GM21737 (cell line): ENCODE results near the gene WBP4.
"Not testable (repeated sequence)": the region's sequence is repeated elsewhere in the genome, so short reads cannot be mapped to it uniquely, and the experiment has no call there.

Experiments
- ATAC-seq: cut with Tn5 transposase; IDR thresholded peaks from one replicate; pipeline ENCODE4 v1.9.1; 2021; ENCODE audit warnings: mild to moderate bottlenecking, moderate library complexity; ENCODE audit not compliant: unreplicated experiment

WBP4 gene

GRCh38 chr13:41077475-41077874 lies 16.2 kb downstream of the WBP4 start:
- no peak for ATAC-seq

GRCh38 chr13:41079725-41080124 lies 18.4 kb downstream of the WBP4 start:
- ATAC-seq: no peak

DNA sequence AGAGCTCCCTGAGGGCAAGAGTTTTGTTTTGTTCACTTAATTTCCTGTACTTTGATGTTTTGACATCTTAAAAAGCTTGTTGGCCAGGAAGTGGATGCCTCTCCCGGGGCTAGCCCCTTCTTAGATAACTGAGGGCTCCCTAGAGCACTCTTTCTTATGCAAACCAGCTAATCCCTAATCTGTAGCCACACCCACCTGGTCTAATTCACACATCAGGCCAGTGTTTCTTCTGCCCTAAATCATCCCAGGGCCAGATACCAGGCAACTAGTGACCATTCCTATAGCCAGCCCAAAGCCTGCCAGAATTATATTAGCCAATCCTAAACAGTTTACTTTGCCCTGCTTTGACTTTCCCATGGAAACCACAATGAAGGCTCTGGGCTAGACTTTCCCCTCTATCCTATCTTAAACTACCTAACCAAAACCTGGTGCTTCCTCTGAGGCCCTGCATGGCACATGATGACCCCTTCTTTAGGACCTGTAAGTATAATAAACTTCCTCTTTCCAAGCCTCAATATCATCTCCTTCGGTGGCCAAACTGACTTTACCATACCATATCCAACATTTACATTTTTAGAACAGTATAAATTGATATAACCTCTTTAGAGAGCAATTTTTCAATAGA lies 24.8 kb downstream of the WBP4 start:
- no peak for ATAC-seq

GRCh38 chr13:41095681-41096080 lies 34.4 kb downstream of the WBP4 start:
- ATAC-seq: not testable (repeated sequence)

DNA sequence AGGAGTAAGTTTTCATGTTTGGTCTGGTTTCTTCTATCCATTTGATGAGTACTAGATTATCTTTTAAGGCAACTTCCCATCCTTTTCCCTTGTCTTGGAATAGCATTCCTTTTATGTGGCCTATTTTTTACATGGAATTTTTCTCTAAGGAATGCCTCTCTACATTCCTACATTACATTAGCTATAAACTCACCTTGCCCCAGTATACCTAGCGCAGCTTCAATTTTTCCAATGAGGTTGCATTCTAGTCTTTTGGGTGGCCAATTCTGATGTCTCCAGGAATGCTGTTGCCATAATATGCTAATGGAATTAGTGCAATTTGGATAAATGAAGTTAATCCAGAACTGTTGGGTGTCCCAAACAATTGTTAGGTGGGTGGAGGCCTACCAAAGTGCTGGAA lies 37.5 kb downstream of the WBP4 start:
- no peak for ATAC-seq

GRCh38 chr13:41099986-41100385 lies 38.7 kb downstream of the WBP4 start:
- no peak for ATAC-seq

DNA sequence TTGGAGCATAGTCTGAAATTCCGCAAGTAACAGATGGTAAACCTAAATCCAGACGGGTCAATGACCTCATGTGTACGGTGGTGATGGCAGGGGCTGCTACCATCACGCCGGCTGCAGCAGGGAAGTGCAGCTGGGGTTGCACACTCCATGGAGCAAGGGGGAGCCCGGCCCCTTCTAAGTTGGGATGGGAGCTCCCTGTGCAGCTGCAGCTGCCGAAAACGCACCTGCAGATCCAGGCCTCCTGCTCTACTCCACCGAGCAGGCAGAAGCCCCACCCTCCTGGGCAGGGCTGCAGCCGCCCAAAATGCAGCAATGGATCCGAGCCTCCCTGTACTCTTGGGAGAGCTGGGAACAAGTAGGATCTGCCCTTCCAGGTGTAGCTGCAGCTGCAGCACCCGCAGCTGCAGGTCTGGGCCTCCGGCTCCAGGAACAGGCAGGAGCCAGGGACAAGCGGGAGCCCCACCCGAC lies 45.8 kb downstream of the WBP4 start:
- no peak for ATAC-seq

DNA sequence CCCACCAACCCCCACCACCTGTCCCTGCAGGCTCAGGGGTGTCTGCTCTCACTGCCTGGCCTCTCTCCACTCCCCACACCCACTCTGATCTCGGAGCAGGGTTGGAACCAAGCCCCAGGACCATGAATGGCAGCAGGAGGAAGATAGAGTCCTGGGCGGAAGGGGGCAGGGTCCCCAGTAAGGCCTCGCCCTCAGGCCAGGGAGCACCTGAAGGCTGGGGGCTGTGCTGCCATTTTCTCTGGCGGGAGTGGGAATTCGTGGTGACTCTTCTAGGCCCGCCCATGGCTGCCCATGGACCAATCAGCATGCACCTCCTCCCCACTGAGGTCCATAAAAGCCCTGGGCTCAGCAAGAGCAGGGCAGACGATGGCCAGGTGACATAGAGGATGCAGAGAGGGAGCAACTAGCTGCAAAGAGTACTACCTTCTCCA lies 46.3 kb downstream of the WBP4 start:
- no peak for ATAC-seq

DNA sequence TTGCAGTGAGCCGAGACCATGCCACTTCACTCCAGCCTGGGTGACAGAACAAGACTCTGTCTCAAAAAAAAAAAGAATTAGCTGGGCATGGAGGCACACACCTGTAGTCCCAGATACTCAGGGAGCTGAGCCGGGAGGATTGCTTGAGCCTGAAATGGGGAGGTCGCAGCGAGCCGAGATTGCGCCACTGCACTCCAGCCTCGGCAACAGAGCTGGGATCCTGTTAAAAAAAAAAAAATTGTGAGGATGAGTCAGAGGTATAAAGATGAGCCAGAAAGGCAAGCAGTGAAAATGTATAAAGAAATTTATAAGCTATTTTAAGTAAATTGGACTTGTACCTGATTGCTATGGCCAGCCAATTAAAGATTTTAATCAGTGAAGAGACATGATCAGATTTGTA lies 50.1 kb downstream of the WBP4 start:
- ATAC-seq: no peak

DNA sequence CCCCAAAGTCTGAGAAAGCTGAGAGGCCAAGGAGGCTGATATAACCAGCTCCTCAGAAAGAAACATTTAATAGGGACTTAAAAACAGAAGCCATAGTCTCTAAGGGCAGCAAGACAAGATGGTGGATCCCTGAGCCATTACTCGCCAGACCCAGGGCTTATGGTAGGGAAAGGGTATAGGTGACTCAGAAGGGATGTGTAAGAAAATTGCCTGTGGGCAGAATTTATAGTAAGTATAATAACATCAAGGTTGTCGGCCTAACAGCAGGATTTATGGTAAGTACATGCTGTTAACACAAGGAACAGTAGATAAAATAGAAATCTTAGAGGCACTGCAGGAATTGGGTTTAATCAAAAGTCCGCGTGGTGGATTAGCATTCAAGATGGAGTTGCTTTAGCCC lies 56.6 kb downstream of the WBP4 start:
- no peak for ATAC-seq

- no peak for ATAC-seq
Observed at GRCh38 chr13:41122838-41123237, 61.5 kb downstream of the WBP4 start.

- no peak for ATAC-seq
Observed at GRCh38 chr13:41127701-41128100, 66.4 kb downstream of the WBP4 start.

GRCh38 chr13:41130356-41130755 lies 69.0 kb downstream of the WBP4 start:
- no peak for ATAC-seq

- ATAC-seq: not testable (repeated sequence)
Observed at GRCh38 chr13:41131189-41131588, 69.9 kb downstream of the WBP4 start.

GRCh38 chr13:41131660-41132511 lies 70.6 kb downstream of the WBP4 start:
- ATAC-seq: peak; percentile 4

- ATAC-seq: peak; percentile 95
Observed at GRCh38 chr13:41132512-41133152, 71.3 kb downstream of the WBP4 start, which contains the start of gene KBTBD6. TSS of gene KBTBD6 (minus strand) at chr13:41132802. CDS start at chr13:41132511, 291 bp downstream.
